GM23248 (cell line): ENCODE measurements around the gene PCYT2. TPM values are rescaled to one million over a fixed set of nuclear protein-coding genes. Genes with fewer than 3 reads are reported as not detected.

ENCODE experiments used
- DNase-seq: peaks from one replicate; pipeline ENCODE4 v3.0.0-alpha.2; 2015
- H2AFZ ChIP-seq: fragments of 200-600 bp; sonication (generic); 2 replicates; pipeline ENCODE4 v1.6.1; 2016; ENCODE audit warnings: antibody characterized with exemption
- H3F3A ChIP-seq: fragments of 200-600 bp; sonication (generic); 2 replicates; pipeline ENCODE4 v1.6.1; 2016; ENCODE audit warnings: mild to moderate bottlenecking, antibody characterized with exemption, mixed run types; ENCODE audit not compliant: insufficient read depth
- H3K27ac ChIP-seq: fragments of 200-600 bp; sonication (generic); 2 replicates; pipeline ENCODE4 v1.5.1; 2016; ENCODE audit warnings: mild to moderate bottlenecking
- H3K27me3 ChIP-seq: fragments of 200-600 bp; sonication (generic); replicated peaks from 2 replicates; pipeline ENCODE4 v1.6.1; 2016; ENCODE audit warnings: mild to moderate bottlenecking; ENCODE audit not compliant: insufficient read depth
- H3K36me3 ChIP-seq: fragments of 200-600 bp; sonication (generic); 2 replicates; pipeline ENCODE4 v1.6.1; 2016; ENCODE audit warnings: low read depth, mild to moderate bottlenecking
- H3K4me1 ChIP-seq: fragments of 200-600 bp; sonication (generic); 2 replicates; pipeline ENCODE4 v1.6.1; 2016; ENCODE audit warnings: mild to moderate bottlenecking; ENCODE audit not compliant: insufficient read depth
- H3K4me2 ChIP-seq: fragments of 200-600 bp; sonication (generic); one replicate; pipeline ENCODE4 v1.6.1; 2016; ENCODE audit warnings: mild to moderate bottlenecking; ENCODE audit not compliant: unreplicated experiment
- H3K4me3 ChIP-seq: fragments of 200-600 bp; sonication (generic); 2 replicates; pipeline ENCODE4 v1.5.1; 2016; ENCODE audit warnings: mild to moderate bottlenecking
- H3K79me2 ChIP-seq: fragments of 200-600 bp; sonication (generic); 2 replicates; pipeline ENCODE4 v1.6.1; 2016; ENCODE audit warnings: mild to moderate bottlenecking; ENCODE audit not compliant: insufficient read depth
- H3K9ac ChIP-seq: fragments of 200-600 bp; sonication (generic); 2 replicates; pipeline ENCODE4 v1.6.1; 2016; ENCODE audit warnings: mild to moderate bottlenecking
- H3K9me2 ChIP-seq: fragments of 200-600 bp; sonication (generic); 2 replicates; pipeline ENCODE4 v1.6.1; 2016; ENCODE audit warnings: mixed run types, mild to moderate bottlenecking, moderate library complexity; ENCODE audit not compliant: insufficient read depth
- H3K9me3 ChIP-seq: fragments of 200-600 bp; sonication (generic); one replicate; pipeline ENCODE4 v1.6.1; 2017; ENCODE audit warnings: low read depth
- H4K20me1 ChIP-seq: fragments of 200-600 bp; sonication (generic); 2 replicates; pipeline ENCODE4 v1.6.0; 2016; ENCODE audit not compliant: insufficient read depth
- EZH2 ChIP-seq: fragments of 200-600 bp; sonication (generic); IDR thresholded peaks from 2 replicates; pipeline ENCODE4 v1.6.1; 2018; ENCODE audit warnings: antibody characterized with exemption, mild to moderate bottlenecking; ENCODE audit not compliant: insufficient read depth, poor library complexity, severe bottlenecking
- EZH2phosphoT487 ChIP-seq: fragments of 200-600 bp; sonication (generic); IDR thresholded peaks from 2 replicates; pipeline ENCODE4 v1.6.1; 2018; ENCODE audit warnings: antibody characterized with exemption, moderate library complexity, mild to moderate bottlenecking, low read depth; ENCODE audit not compliant: insufficient read depth
- WGBS, 2 experiments: methylation state at CpG; one replicate each; pipeline ENCODE4 v1.1.6; 2015 to 2017; ENCODE audit warnings: low lambda C conversion rate in 2 of 2, low coverage in 1 of 2; ENCODE audit errors: missing lambda C conversion rate in 2 of 2; 5-methylcytosine and 5-hydroxymethylcytosine counted together
- in situ Hi-C: fragments of 300-500 bp; cut with MboI; formaldehyde crosslinking; loops from 2 replicates; pipeline ENCODE4 v1.15.0; 2020
- polyA plus RNA-seq: library from polyadenylated mRNA; unstranded; fragments of >200 nt; fragmentation: Nextera tagmentation; extraction: Ambion mirVana; gene quantifications from 2 replicates; pipeline ENCODE4 v1.2.1, GENCODE V29; 2016
- total RNA-seq: library from RNA; depleted of rRNA; stranded (reverse); fragments of >200 nt; shearing (Covaris generic); gene quantifications from 2 replicates; pipeline ENCODE4 v1.2.3, GENCODE V29; 2014

Gene PCYT2
- total and polyA plus RNA-seq, 2 experiments from 2014 or later = 25.6 to 36.9 TPM

- no peak overlapping the region for H3K4me3 ChIP-seq
- no peaks in the 10 kb centered on the region for H3K9me3 ChIP-seq
- no peak for DNase-seq
- peak overlapping the region; percentile 49; the same call in 1 of the 2 replicates for H3K27ac ChIP-seq
- in situ Hi-C loops = no loop called here
- TF ChIP-seq EZH2phosphoT487 = no peak
- TF ChIP-seq EZH2 = no peak
- peaks cover 36% of the 10 kb centered on the region for H3K36me3 ChIP-seq
- H4K20me1 ChIP-seq = no peaks in the 10 kb centered on the region; the same call in 1 of the 2 replicates
- peaks cover 87% of the 10 kb centered on the region for H3K79me2 ChIP-seq
- no peaks in the 10 kb centered on the region for H3K27me3 ChIP-seq
- H3K4me1 ChIP-seq = peaks cover 12% of the 10 kb centered on the region
- H3K9ac ChIP-seq = no peak overlapping the region
- H3F3A ChIP-seq = peaks cover 12% of the 10 kb centered on the region; the same call in 1 of the 2 replicates
- H3K9me2 ChIP-seq = no peaks in the 10 kb centered on the region
- H2AFZ ChIP-seq = no peak overlapping the region
- no peak overlapping the region for H3K4me2 ChIP-seq
- WGBS, 2 experiments = 94 to 97% methylated on average over 10 of the region's 10 CpGs
These were observed 25.7 kb downstream of the PCYT2 start for GRCh38 chr17:81885454-81885853.

GRCh38 chr17:81884968-81885367 is 26.2 kb downstream of the PCYT2 start:
- H3K4me2 ChIP-seq = no peak overlapping the region
- WGBS, 2 experiments = 95 to 99% methylated on average over 5 of the region's 5 CpGs
- no peak overlapping the region for H3K9ac ChIP-seq

DNA sequence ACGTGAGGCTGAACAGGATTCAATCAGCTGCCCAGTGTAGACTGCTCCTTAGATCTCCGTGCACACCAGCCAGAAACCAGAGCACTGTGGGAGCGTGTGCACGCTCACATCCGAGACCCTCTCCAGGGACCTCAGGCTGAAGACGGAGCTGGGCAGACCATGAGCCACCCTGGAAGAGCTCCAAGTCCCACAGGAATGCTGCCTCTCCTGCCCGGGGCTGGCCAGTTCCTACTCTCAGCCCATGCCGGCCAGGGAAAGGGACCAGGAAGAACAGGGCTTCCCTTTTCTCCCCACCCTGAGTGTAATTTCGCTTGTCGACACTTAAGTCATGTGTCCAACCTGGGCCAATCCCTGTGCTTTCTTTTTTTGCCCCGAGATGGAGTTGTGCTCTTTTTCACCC is 26.7 kb downstream of the PCYT2 start:
- Histone ChIP-seq H3K4me2 (no peak overlapping the region), H3K27ac (no peak overlapping the region), H3K36me3 (peaks cover 28% of the 10 kb centered on the region), H3K9me2 (no peaks in the 10 kb centered on the region), H3K79me2 (peaks cover 78% of the 10 kb centered on the region), H3F3A (peaks cover 12% of the 10 kb centered on the region; the same call in 1 of the 2 replicates), H3K9me3 (no peaks in the 10 kb centered on the region), H4K20me1 (no peaks in the 10 kb centered on the region), H3K4me1 (peaks cover 3% of the 10 kb centered on the region; the same call in 1 of the 2 replicates), H3K9ac (no peak overlapping the region), H2AFZ (no peak overlapping the region), H3K27me3 (no peaks in the 10 kb centered on the region), H3K4me3 (no peak overlapping the region)
- in situ Hi-C loops = no loop called here
- no peak for TF ChIP-seq EZH2phosphoT487
- TF ChIP-seq EZH2 = no peak
- 71 to 74% methylated on average over 11 of the region's 11 CpGs for WGBS, 2 experiments
- DNase-seq = no peak

More at GRCh38 chr17:81884968-81885367, 26.2 kb downstream of the PCYT2 start:
- H3F3A ChIP-seq = peaks cover 12% of the 10 kb centered on the region; the same call in 1 of the 2 replicates
- H3K4me3 ChIP-seq = no peak overlapping the region
- H4K20me1 ChIP-seq = no peaks in the 10 kb centered on the region; the same call in 1 of the 2 replicates
- H3K27ac ChIP-seq = no peak overlapping the region
- in situ Hi-C loops = no loop called here
- no peak for DNase-seq
- H3K9me3 ChIP-seq = no peaks in the 10 kb centered on the region
- no peaks in the 10 kb centered on the region for H3K9me2 ChIP-seq
- no peaks in the 10 kb centered on the region for H3K27me3 ChIP-seq
- H3K36me3 ChIP-seq = peaks cover 33% of the 10 kb centered on the region
- H3K4me1 ChIP-seq = peaks cover 7% of the 10 kb centered on the region
- H3K79me2 ChIP-seq = peaks cover 82% of the 10 kb centered on the region
- no peak for TF ChIP-seq EZH2
- TF ChIP-seq EZH2phosphoT487 = no peak
- H2AFZ ChIP-seq = no peak overlapping the region

DNA sequence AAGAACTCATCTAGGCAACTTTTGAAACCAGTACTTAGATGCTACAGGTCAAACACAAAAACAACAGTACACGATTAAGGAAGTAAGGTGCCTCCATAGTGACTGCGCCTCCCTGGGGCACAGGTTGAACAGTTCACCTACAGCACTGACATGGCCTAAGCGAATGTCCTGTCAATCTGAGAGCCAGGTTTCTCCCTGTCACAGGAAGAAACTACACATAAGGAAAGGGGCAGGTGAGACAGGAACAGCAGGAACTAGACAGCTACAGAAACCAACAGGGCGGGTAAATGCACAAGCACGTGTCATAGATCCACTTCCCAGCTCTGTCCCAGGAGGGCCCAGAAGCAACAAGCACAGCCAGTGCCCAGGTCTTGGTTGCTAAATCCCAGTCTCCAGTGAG is 32.1 kb downstream of the PCYT2 start:
- Histone ChIP-seq H3F3A (peaks cover 10% of the 10 kb centered on the region; the same call in 1 of the 2 replicates), H2AFZ (no peak overlapping the region), H3K9me3 (no peaks in the 10 kb centered on the region), H3K9ac (no peak overlapping the region), H3K4me2 (no peak overlapping the region), H3K27ac (no peak overlapping the region), H4K20me1 (no peaks in the 10 kb centered on the region), H3K27me3 (no peaks in the 10 kb centered on the region), H3K36me3 (peaks cover 8% of the 10 kb centered on the region), H3K9me2 (no peaks in the 10 kb centered on the region), H3K79me2 (peaks cover 25% of the 10 kb centered on the region; the same call in 1 of the 2 replicates), H3K4me1 (no peaks in the 10 kb centered on the region), H3K4me3 (no peak overlapping the region)
- TF ChIP-seq EZH2 (no peak), EZH2phosphoT487 (no peak)
- WGBS, 2 experiments = 96 to 99% methylated on average over 5 of the region's 5 CpGs
- in situ Hi-C loops = no loop called here
- DNase-seq = no peak

- no peak for TF ChIP-seq EZH2phosphoT487
- TF ChIP-seq EZH2 = no peak
- Histone ChIP-seq H3K4me3 (no peak overlapping the region), H3K4me2 (no peak overlapping the region), H3K4me1 (no peaks in the 10 kb centered on the region), H3K9ac (no peak overlapping the region), H3K36me3 (peaks cover 8% of the 10 kb centered on the region), H3K79me2 (peaks cover 23% of the 10 kb centered on the region), H3K27me3 (no peaks in the 10 kb centered on the region), H3K9me2 (no peaks in the 10 kb centered on the region), H3F3A (peaks cover 15% of the 10 kb centered on the region), H3K9me3 (no peaks in the 10 kb centered on the region), H4K20me1 (no peaks in the 10 kb centered on the region), H3K27ac (no peak overlapping the region), H2AFZ (no peak overlapping the region)
- WGBS, 2 experiments = 91 to 96% methylated on average over 3 of the region's 3 CpGs
- in situ Hi-C loops = no loop called here
- no peak for DNase-seq
These were observed 32.9 kb downstream of the PCYT2 start for GRCh38 chr17:81878294-81878693.
